Sigmoid colon (tissue), 7 donors: Measurements from ENCODE around the gene ARMH3. TPM values are rescaled to one million over a fixed set of nuclear protein-coding genes. Genes with fewer than 3 reads are reported as not detected.

Experiments used
- DNase-seq: peaks from one replicate; pipeline ENCODE4 v3.0.0-alpha.2; 2019
- H3K27ac ChIP-seq, 4 donors: fragments of 200-600 bp; sonication (generic); one replicate each; pipeline ENCODE4 v1.5.1; 2016 to 2019; ENCODE audit warnings: mild to moderate bottlenecking in 1 of 4
- H3K27me3 ChIP-seq, 3 donors: fragments of 200-600 bp; sonication (generic); one replicate each; pipeline ENCODE4 v1.5.1; 2019; ENCODE audit warnings: mild to moderate bottlenecking in 1 of 3
- H3K36me3 ChIP-seq, 4 donors: fragments of 200-600 bp; sonication (generic); one replicate each; pipeline ENCODE4 v1.5.1; 2016 to 2019
- H3K4me1 ChIP-seq, 4 donors: fragments of 200-600 bp; sonication (generic); one replicate each; pipeline ENCODE4 v1.5.1; 2017 to 2019
- H3K4me3 ChIP-seq, 4 donors: fragments of 200-600 bp; sonication (generic); one replicate each; pipeline ENCODE4 v1.5.1; 2017 to 2019; ENCODE audit warnings: mild to moderate bottlenecking in 2 of 4, moderate library complexity in 1 of 4
- H3K9me3 ChIP-seq, 4 donors: fragments of 200-600 bp in 3 of 4; sonication (generic) in 3 of 4; one replicate each; pipeline versions ENCODE4 v1.5.1 to v1.6.1; 2013 to 2019
- CTCF ChIP-seq, 4 experiments: fragments of 450-650 bp in 3 of 4; fragments of 200-600 bp in 1 of 4; IDR thresholded peaks; one replicate each; pipeline ENCODE4 v1.5.1; 2016 to 2019; ENCODE audit warnings: antibody characterized with exemption in 4 of 4, mild to moderate bottlenecking in 3 of 4, moderate library complexity in 2 of 4
- EP300 ChIP-seq, 4 donors: sonication (generic); formaldehyde crosslinking; IDR thresholded peaks; one replicate each; pipeline ENCODE4 v1.6.1; 2017; ENCODE audit warnings: antibody characterized with exemption in 4 of 4
- POLR2A ChIP-seq, 2 donors: fragments of 450-650 bp; IDR thresholded peaks; one replicate each; pipeline ENCODE4 v1.6.1; 2016; ENCODE audit warnings: antibody characterized with exemption in 2 of 2, mild to moderate bottlenecking in 2 of 2, moderate library complexity in 2 of 2
- POLR2AphosphoS5 ChIP-seq, 4 donors: sonication (generic); formaldehyde crosslinking; IDR thresholded peaks; one replicate each; pipeline ENCODE4 v1.6.1; 2017; ENCODE audit warnings: antibody characterized with exemption in 4 of 4
- WGBS, 2 donors: extraction: QIAGEN DNeasy Blood & Tissue Kit; methylation state at CpG; one replicate each; pipeline ENCODE4 v1.1.7; 2013; 5-methylcytosine and 5-hydroxymethylcytosine counted together
- intact Hi-C: fragments of 100-400 bp; cut with DNase I; formaldehyde crosslinking; loops from one replicate; pipeline ENCODE4 v1.15.1; 2023
- polyA plus RNA-seq, 3 donors: library from polyadenylated mRNA; stranded (reverse); fragments of 200-250 nt; gene quantifications; one replicate each; pipeline ENCODE4 v1.2.3, GENCODE V29; 2013
- total RNA-seq, 4 donors: library from RNA; depleted of rRNA; stranded (reverse); fragments of >200 nt; gene quantifications; one replicate each; pipeline ENCODE4 v1.1.0, GENCODE V29; 2016
- donor health status: healthy with polysubstance abuse.
- donor health status: Bipolar disorder and iron deficiency.
- donor health status: healthy.

Gene ARMH3
- total RNA-seq (10 to 100 TPM; 18.5 to 23.2 (median 21.0) TPM), polyA plus RNA-seq (10 to 100 TPM; 17.4 to 22.8 (median 18.5) TPM)

- peak within 1 kb of the TSS; percentile 87 to 97 (median 96) for H3K27ac ChIP-seq
- intact Hi-C loops = loop anchor here (1.0 kb wide), 1 partner anchor 9 kb away; the partner anchor contains the start of gene HPS6
- peak within 1 kb of the TSS; percentile 61 to 87 (median 86) for H3K4me3 ChIP-seq
- H3K9me3 ChIP-seq = peaks cover 0 to 2% (median 0%) of the 10 kb centered on the region in 4 donors
- no peaks in the 10 kb centered on the region for H3K36me3 ChIP-seq
- no peaks in the 10 kb centered on the region for H3K27me3 ChIP-seq
- peak; percentile 97 for DNase-seq
- H3K4me1 ChIP-seq = peaks cover 0 to 30% (median 28%) of the 10 kb centered on the region in 4 donors
- 1% methylated on average over 79 of the region's 79 CpGs for WGBS, 2 donors
- TF ChIP-seq POLR2AphosphoS5 (IDR thresholded peaks at IDR 0.05) (peak; percentile 5 to 76 (median 75)), CTCF (IDR thresholded peaks at IDR 0.05) (no peak), EP300 (IDR thresholded peaks at IDR 0.05) (peak in 1 of 4 donors; percentile 40), POLR2A (IDR thresholded peaks at IDR 0.05) (peak; percentile 12 to 23)
Observed at GRCh38 chr10:102055647-102056419, at the start of gene ARMH3. Gene ARMH3 (minus strand): TSS chr10:102056173. CDS start chr10:102040114, 16,059 bp downstream.

GRCh38 chr10:102102421-102102820, 46.4 kb upstream of the ARMH3 start:
- no peak overlapping the region for H3K4me3 ChIP-seq
- H3K36me3 ChIP-seq = peaks cover under 1 to 10% (median 4%) of the 10 kb centered on the region in 4 donors
- no peak overlapping the region for H3K27ac ChIP-seq
- intact Hi-C loops = no loop called here
- H3K4me1 ChIP-seq = no peaks in the 10 kb centered on the region
- TF ChIP-seq CTCF (IDR thresholded peaks at IDR 0.05) (no peak), POLR2A (IDR thresholded peaks at IDR 0.05) (no peak), POLR2AphosphoS5 (IDR thresholded peaks at IDR 0.05) (no peak), EP300 (IDR thresholded peaks at IDR 0.05) (no peak)
- no peak for DNase-seq
- H3K27me3 ChIP-seq = no peaks in the 10 kb centered on the region
- WGBS, 2 donors = 59 to 77% methylated on average over 1 of the region's 1 CpG
- no peaks in the 10 kb centered on the region for H3K9me3 ChIP-seq

- intact Hi-C loops = no loop called here
- no peaks in the 10 kb centered on the region for H3K36me3 ChIP-seq
- no peak overlapping the region for H3K4me3 ChIP-seq
- DNase-seq = no peak
- H3K4me1 ChIP-seq = no peaks in the 10 kb centered on the region
- TF ChIP-seq POLR2A (IDR thresholded peaks at IDR 0.05) (no peak), CTCF (IDR thresholded peaks at IDR 0.05) (no peak), EP300 (IDR thresholded peaks at IDR 0.05) (no peak), POLR2AphosphoS5 (IDR thresholded peaks at IDR 0.05) (no peak)
- 76 to 91% methylated on average over 5 of the region's 5 CpGs for WGBS, 2 donors
- H3K27me3 ChIP-seq = no peaks in the 10 kb centered on the region
- no peak overlapping the region for H3K27ac ChIP-seq
- no peaks in the 10 kb centered on the region for H3K9me3 ChIP-seq
Observed at GRCh38 chr10:102101152-102101551, 45.2 kb upstream of the ARMH3 start.

GRCh38 chr10:102096449-102096848, 40.5 kb upstream of the ARMH3 start:
- H3K9me3 ChIP-seq = no peaks in the 10 kb centered on the region
- intact Hi-C loops = no loop called here
- no peaks in the 10 kb centered on the region for H3K36me3 ChIP-seq
- no peak overlapping the region for H3K4me3 ChIP-seq
- H3K27ac ChIP-seq = no peak overlapping the region
- H3K4me1 ChIP-seq = no peaks in the 10 kb centered on the region
- DNase-seq = no peak
- no peak for TF ChIP-seq POLR2A (IDR thresholded peaks at IDR 0.05)
- no peak for TF ChIP-seq CTCF (IDR thresholded peaks at IDR 0.05)
- TF ChIP-seq POLR2AphosphoS5 (IDR thresholded peaks at IDR 0.05) = no peak
- no peak for TF ChIP-seq EP300 (IDR thresholded peaks at IDR 0.05)
- WGBS, 2 donors = 94% methylated on average over 7 of the region's 7 CpGs
- H3K27me3 ChIP-seq = no peaks in the 10 kb centered on the region
